Measurements from ENCODE around the gene SYCP3.

GRCh38 chr12:101783838-101784237 is 44.6 kb upstream of the SYCP3 start:
- TF ChIP-seq POLR2A (IDR thresholded peaks at IDR 0.05), result no peak
- TF ChIP-seq, protein P1, sequence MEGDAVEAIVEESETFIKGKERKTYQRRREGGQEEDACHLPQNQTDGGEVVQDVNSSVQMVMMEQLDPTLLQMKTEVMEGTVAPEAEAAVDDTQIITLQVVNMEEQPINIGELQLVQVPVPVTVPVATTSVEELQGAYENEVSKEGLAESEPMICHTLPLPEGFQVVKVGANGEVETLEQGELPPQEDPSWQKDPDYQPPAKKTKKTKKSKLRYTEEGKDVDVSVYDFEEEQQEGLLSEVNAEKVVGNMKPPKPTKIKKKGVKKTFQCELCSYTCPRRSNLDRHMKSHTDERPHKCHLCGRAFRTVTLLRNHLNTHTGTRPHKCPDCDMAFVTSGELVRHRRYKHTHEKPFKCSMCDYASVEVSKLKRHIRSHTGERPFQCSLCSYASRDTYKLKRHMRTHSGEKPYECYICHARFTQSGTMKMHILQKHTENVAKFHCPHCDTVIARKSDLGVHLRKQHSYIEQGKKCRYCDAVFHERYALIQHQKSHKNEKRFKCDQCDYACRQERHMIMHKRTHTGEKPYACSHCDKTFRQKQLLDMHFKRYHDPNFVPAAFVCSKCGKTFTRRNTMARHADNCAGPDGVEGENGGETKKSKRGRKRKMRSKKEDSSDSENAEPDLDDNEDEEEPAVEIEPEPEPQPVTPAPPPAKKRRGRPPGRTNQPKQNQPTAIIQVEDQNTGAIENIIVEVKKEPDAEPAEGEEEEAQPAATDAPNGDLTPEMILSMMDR (IDR thresholded peaks at IDR 0.05), result no peak

Data from stomach (tissue), 4 donors.